Measurements from ENCODE around the gene PDIK1L. TPM values are rescaled to one million over a fixed set of nuclear protein-coding genes. Genes with fewer than 3 reads are reported as not detected.

PDIK1L gene
- polyA plus RNA-seq, 1 donor from 2014 or later, result 44.9 TPM

DNA sequence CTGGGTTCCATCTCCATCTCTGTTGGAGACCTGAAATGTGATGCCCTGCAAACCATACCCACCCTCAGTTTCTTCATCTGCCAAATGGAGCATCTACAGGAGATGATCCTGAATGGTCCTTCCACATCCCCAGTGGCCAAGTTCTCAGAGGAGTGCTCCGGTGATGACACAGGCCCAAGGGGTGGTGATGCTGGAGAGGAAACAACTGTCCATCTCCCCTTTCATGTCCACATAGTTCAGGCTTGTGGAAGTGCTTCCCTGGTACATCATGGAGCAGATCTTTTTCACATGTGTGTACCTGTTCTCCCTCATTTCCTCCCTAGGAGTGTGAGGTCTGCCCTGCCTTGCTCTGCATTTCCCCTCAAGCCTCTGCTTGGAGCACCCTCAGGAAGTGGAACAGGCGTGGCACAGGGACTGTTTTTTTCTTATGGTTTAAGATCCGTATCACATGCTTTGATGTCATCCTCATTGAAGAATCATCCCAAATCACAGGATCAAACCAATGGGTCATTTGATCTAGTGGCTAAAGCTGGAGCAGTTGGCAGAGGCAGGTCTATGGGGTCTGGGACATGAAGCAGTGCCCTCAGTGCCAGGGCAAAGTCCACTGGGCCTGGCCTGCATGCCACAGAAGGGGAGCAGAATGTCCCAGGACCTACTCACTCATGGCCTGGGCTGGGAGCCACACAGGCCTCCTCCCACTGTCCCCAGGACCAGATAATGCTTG is 36.0 kb upstream of the PDIK1L start:
- TF ChIP-seq EP300 (conservative IDR thresholded peaks at IDR 0.05; ENCODE audit: poor library complexity, severe bottlenecking), result no peak
- no peak for TF ChIP-seq MXI1 (conservative IDR thresholded peaks at IDR 0.05; ENCODE audit: poor library complexity, severe bottlenecking)
- no peak for TF ChIP-seq POLR2AphosphoS5 (IDR thresholded peaks at IDR 0.05)
- TF ChIP-seq, protein P1, sequence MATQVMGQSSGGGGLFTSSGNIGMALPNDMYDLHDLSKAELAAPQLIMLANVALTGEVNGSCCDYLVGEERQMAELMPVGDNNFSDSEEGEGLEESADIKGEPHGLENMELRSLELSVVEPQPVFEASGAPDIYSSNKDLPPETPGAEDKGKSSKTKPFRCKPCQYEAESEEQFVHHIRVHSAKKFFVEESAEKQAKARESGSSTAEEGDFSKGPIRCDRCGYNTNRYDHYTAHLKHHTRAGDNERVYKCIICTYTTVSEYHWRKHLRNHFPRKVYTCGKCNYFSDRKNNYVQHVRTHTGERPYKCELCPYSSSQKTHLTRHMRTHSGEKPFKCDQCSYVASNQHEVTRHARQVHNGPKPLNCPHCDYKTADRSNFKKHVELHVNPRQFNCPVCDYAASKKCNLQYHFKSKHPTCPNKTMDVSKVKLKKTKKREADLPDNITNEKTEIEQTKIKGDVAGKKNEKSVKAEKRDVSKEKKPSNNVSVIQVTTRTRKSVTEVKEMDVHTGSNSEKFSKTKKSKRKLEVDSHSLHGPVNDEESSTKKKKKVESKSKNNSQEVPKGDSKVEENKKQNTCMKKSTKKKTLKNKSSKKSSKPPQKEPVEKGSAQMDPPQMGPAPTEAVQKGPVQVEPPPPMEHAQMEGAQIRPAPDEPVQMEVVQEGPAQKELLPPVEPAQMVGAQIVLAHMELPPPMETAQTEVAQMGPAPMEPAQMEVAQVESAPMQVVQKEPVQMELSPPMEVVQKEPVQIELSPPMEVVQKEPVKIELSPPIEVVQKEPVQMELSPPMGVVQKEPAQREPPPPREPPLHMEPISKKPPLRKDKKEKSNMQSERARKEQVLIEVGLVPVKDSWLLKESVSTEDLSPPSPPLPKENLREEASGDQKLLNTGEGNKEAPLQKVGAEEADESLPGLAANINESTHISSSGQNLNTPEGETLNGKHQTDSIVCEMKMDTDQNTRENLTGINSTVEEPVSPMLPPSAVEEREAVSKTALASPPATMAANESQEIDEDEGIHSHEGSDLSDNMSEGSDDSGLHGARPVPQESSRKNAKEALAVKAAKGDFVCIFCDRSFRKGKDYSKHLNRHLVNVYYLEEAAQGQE (IDR thresholded peaks at IDR 0.05; ENCODE audit: borderline replicate concordance), result no peak
- TF ChIP-seq CTCF (IDR thresholded peaks at IDR 0.05; ENCODE audit: poor library complexity, severe bottlenecking), result no peak
- TF ChIP-seq TAF1 (IDR thresholded peaks at IDR 0.05; ENCODE audit: low read depth), result no peak
- no peak for TF ChIP-seq RAD21 (conservative IDR thresholded peaks at IDR 0.05)
- no peak for TF ChIP-seq EZH2 (IDR thresholded peaks at IDR 0.05; ENCODE audit: borderline replicate concordance, insufficient read depth, low read length, poor library complexity, severe bottlenecking)
- TF ChIP-seq SMC3 (conservative IDR thresholded peaks at IDR 0.05; ENCODE audit: poor library complexity), result no peak
- Histone ChIP-seq H3K79me2 (replicated peaks; ENCODE audit: insufficient read depth, low read length) (no peaks in the 10 kb centered on the region), H3K9ac (ENCODE audit: low read length) (no peak overlapping the region), H4K20me1 (ENCODE audit: insufficient read depth) (no peaks in the 10 kb centered on the region), H2AFZ (ENCODE audit: low read depth, low read length) (no peak overlapping the region), H3K9me3 (ENCODE audit: low read length) (no peaks in the 10 kb centered on the region), H3K9me2 (ENCODE audit: insufficient read depth, low read length) (no peaks in the 10 kb centered on the region), H3K36me3 (ENCODE audit: insufficient read depth, low read length) (no peaks in the 10 kb centered on the region), H3K27me3 (ENCODE audit: insufficient read depth, low read depth, low read length) (no peaks in the 10 kb centered on the region), H3K4me3 (ENCODE audit: low read length) (no peak overlapping the region), H3K4me2 (ENCODE audit: low read length) (no peak overlapping the region), H3K27ac (ENCODE audit: low read length) (no peak overlapping the region), H3F3A (ENCODE audit: insufficient read depth, low read length, poor library complexity, severe bottlenecking) (no peaks in the 10 kb centered on the region)

DNA sequence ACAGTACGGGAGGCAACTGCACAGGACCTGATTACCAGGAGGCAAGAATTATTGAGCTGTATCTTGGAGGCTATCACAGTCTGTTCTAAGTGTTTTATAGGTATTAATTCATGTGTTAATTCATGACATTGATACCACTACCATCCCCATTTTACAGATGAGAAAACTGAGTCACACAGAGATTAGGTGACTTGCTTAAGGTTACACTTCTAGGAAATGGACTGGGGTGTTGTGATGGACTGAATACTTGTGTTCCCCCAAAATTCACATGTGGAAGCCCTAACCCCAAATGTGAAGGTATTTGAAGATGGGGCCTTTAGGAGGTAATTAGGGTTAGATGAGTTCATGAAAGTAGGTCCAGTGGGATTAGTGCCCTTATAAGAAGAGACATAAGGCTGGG is 34.1 kb upstream of the PDIK1L start:
- Histone ChIP-seq H3K9me2 (ENCODE audit: insufficient read depth, low read length) (no peaks in the 10 kb centered on the region), H3K79me2 (replicated peaks; ENCODE audit: insufficient read depth, low read length) (no peaks in the 10 kb centered on the region), H3K27ac (ENCODE audit: low read length) (no peak overlapping the region), H3F3A (ENCODE audit: insufficient read depth, low read length, poor library complexity, severe bottlenecking) (no peaks in the 10 kb centered on the region), H3K9me3 (ENCODE audit: low read length) (no peaks in the 10 kb centered on the region), H3K9ac (ENCODE audit: low read length) (no peak overlapping the region), H3K27me3 (ENCODE audit: insufficient read depth, low read depth, low read length) (no peaks in the 10 kb centered on the region), H4K20me1 (ENCODE audit: insufficient read depth) (no peaks in the 10 kb centered on the region), H3K4me3 (ENCODE audit: low read length) (no peak overlapping the region), H2AFZ (ENCODE audit: low read depth, low read length) (no peak overlapping the region), H3K4me2 (ENCODE audit: low read length) (no peak overlapping the region), H3K36me3 (ENCODE audit: insufficient read depth, low read length) (no peaks in the 10 kb centered on the region)
- TF ChIP-seq POLR2AphosphoS5 (IDR thresholded peaks at IDR 0.05) (no peak), EZH2 (IDR thresholded peaks at IDR 0.05; ENCODE audit: borderline replicate concordance, insufficient read depth, low read length, poor library complexity, severe bottlenecking) (no peak), MXI1 (conservative IDR thresholded peaks at IDR 0.05; ENCODE audit: poor library complexity, severe bottlenecking) (no peak), EP300 (conservative IDR thresholded peaks at IDR 0.05; ENCODE audit: poor library complexity, severe bottlenecking) (no peak), RAD21 (conservative IDR thresholded peaks at IDR 0.05) (no peak), SMC3 (conservative IDR thresholded peaks at IDR 0.05; ENCODE audit: poor library complexity) (no peak), TAF1 (IDR thresholded peaks at IDR 0.05; ENCODE audit: low read depth) (no peak), CTCF (IDR thresholded peaks at IDR 0.05; ENCODE audit: poor library complexity, severe bottlenecking) (no peak)
- TF ChIP-seq, protein P1 (IDR thresholded peaks at IDR 0.05; ENCODE audit: borderline replicate concordance), result no peak
